Progenitor cell of endocrine pancreas (in vitro differentiated cells): Measurements from ENCODE around the gene TMEM54. TPM values are rescaled to one million over a fixed set of nuclear protein-coding genes. Genes with fewer than 3 reads are reported as not detected.

Experiments used
- DNase-seq: peaks from one replicate; pipeline ENCODE4 v3.0.0; 2021; ENCODE audit warnings: low spot score; ENCODE audit not compliant: unreplicated experiment
- H3K27ac Mint-ChIP-seq: 2 replicates; pipeline ENCODE4 v1.8.0; 2021; ENCODE audit warnings: mild to moderate bottlenecking, moderate library complexity, mixed read lengths
- H3K27me3 Mint-ChIP-seq: 2 replicates; pipeline ENCODE4 v1.8.0; 2021; ENCODE audit warnings: mixed read lengths
- H3K36me3 Mint-ChIP-seq: 2 replicates; pipeline ENCODE4 v1.8.0; 2022; ENCODE audit warnings: mixed read lengths; ENCODE audit not compliant: insufficient read depth
- H3K4me1 Mint-ChIP-seq: 2 replicates; pipeline ENCODE4 v1.8.0; 2021; ENCODE audit warnings: low read depth, mixed read lengths
- H3K4me3 Mint-ChIP-seq: 2 replicates; pipeline ENCODE4 v1.8.0; 2021; ENCODE audit warnings: low read depth, mild to moderate bottlenecking, moderate library complexity, mixed read lengths
- H3K9me3 Mint-ChIP-seq: 2 replicates; pipeline ENCODE4 v1.8.0; 2021; ENCODE audit warnings: low read depth, mixed read lengths
- total RNA-seq: library from RNA; stranded (reverse); gene quantifications from 2 replicates; pipeline ENCODE4 v1.2.1, GENCODE V29; 2021
- TF ChIP-seq, protein P1 (sequence below): fragments of 200-600 bp; sonication (generic); IDR thresholded peaks from one replicate; pipeline ENCODE4 v1.5.0; 2021; ENCODE audit warnings: antibody characterized with exemption, mild to moderate bottlenecking; ENCODE audit not compliant: unreplicated experiment

TMEM54 gene
- total RNA-seq, 1 donor from 2014 or later: 27.0 TPM

DNA sequence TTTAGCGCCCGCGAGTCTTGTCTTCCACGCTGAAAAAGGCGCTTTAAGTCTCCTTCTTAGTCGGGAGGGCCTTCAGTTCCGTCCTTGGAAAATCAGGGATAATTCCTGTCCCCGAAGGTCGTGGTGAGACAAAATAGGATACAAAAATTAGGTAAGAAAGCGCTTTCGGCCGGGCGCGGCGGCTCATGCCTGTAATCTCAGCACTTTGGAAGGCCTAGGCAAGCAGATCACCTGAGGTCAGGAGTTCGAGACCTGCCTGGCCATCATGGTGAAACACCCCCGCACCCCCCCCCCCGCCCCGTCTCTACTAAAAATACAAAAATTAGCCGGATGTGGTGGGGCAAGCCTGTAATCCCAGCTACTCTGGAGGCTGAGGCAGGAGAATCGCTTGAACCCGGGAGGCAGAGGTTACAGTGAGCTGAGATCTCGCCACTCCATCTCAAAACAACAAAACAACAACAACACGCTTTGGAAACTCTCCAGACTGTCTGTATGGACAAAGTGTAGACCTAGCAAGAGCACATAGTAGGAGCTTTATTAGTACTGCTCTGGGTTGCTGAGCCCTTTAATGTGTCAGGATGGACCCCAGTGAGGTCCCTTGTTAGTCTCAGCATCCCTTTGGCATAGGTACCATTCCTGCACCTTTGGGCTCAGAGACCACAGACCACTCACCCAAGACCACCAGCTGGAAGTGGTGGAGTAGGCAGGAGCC lies 790 bp upstream of the TMEM54 start:
- TF ChIP-seq, protein P1, sequence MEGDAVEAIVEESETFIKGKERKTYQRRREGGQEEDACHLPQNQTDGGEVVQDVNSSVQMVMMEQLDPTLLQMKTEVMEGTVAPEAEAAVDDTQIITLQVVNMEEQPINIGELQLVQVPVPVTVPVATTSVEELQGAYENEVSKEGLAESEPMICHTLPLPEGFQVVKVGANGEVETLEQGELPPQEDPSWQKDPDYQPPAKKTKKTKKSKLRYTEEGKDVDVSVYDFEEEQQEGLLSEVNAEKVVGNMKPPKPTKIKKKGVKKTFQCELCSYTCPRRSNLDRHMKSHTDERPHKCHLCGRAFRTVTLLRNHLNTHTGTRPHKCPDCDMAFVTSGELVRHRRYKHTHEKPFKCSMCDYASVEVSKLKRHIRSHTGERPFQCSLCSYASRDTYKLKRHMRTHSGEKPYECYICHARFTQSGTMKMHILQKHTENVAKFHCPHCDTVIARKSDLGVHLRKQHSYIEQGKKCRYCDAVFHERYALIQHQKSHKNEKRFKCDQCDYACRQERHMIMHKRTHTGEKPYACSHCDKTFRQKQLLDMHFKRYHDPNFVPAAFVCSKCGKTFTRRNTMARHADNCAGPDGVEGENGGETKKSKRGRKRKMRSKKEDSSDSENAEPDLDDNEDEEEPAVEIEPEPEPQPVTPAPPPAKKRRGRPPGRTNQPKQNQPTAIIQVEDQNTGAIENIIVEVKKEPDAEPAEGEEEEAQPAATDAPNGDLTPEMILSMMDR: no peak
- H3K27me3 Mint-ChIP-seq: peaks cover 42% of the 10 kb centered on the region
- no peaks in the 10 kb centered on the region for H3K9me3 Mint-ChIP-seq
- peak overlapping the region; percentile 78 for H3K4me3 Mint-ChIP-seq
- H3K4me1 Mint-ChIP-seq: no peaks in the 10 kb centered on the region
- peak overlapping the region; percentile 64 for H3K27ac Mint-ChIP-seq
- no peaks in the 10 kb centered on the region for H3K36me3 Mint-ChIP-seq
- no peak for DNase-seq

GRCh38 chr1:32900371-32900955 lies 726 bp downstream of the TMEM54 start:
- no peaks in the 10 kb centered on the region for H3K4me1 Mint-ChIP-seq
- peaks cover 50% of the 10 kb centered on the region for H3K27me3 Mint-ChIP-seq
- H3K4me3 Mint-ChIP-seq: peak overlapping the region; percentile 71
- H3K36me3 Mint-ChIP-seq: no peaks in the 10 kb centered on the region
- TF ChIP-seq, protein P1: no peak
- H3K9me3 Mint-ChIP-seq: no peaks in the 10 kb centered on the region
- no peak for DNase-seq
- H3K27ac Mint-ChIP-seq: no peak overlapping the region

- H3K36me3 Mint-ChIP-seq: no peaks in the 10 kb centered on the region
- no peaks in the 10 kb centered on the region for H3K4me1 Mint-ChIP-seq
- no peaks in the 10 kb centered on the region for H3K9me3 Mint-ChIP-seq
- H3K27me3 Mint-ChIP-seq: peaks cover 50% of the 10 kb centered on the region
- H3K27ac Mint-ChIP-seq: no peak overlapping the region
- DNase-seq: no peak
- peak overlapping the region; percentile 71 for H3K4me3 Mint-ChIP-seq
- TF ChIP-seq, protein P1: no peak
These were observed 1.4 kb downstream of the TMEM54 start for GRCh38 chr1:32899586-32900296.

DNA sequence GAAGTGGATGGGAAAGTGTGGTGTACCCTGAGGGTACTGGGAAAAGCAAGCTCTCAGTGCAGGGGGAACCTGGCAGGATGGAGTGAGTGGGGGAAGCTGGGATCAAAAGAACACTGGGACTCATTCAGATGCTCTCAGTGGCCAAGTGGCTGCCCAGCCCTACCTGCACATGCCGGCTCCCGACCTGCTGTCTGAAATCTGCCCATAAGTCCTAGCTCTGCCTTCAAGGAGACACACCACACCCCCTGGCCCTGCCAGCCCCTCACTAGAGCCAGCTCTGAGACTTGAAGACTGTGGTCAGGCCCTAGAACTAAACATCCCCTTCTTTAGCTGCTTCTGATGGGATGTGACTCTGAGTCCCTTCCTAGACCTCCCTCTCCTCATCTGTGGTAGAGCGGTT lies 2.2 kb downstream of the TMEM54 start:
- TF ChIP-seq, protein P1: no peak
- Mint-ChIP-seq H3K9me3 (no peaks in the 10 kb centered on the region), H3K27me3 (peaks cover 50% of the 10 kb centered on the region), H3K27ac (no peak overlapping the region), H3K4me3 (no peak overlapping the region), H3K4me1 (no peaks in the 10 kb centered on the region), H3K36me3 (no peaks in the 10 kb centered on the region)
- DNase-seq: no peak

DNA sequence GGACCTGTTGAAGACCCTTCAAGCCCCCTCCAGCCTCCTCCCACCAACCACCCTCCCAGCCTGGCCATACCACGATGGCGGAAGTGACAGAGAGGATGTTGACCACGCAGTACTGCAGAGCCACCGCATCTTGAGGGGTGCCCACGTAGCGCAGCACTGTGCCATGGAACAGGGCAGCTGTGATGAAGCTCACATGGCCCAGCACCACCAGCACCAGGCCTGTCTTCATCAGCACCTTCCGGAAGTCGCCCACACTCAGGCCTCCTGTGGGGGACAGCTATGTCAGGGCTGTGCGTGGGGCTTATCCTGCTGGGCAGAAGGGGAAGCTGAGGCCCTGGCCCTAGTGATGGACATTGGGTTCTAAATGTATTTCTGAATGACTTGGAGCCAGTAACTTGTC lies 3.1 kb downstream of the TMEM54 start:
- H3K4me3 Mint-ChIP-seq: no peak overlapping the region
- peaks cover 54% of the 10 kb centered on the region for H3K27me3 Mint-ChIP-seq
- no peak for DNase-seq
- TF ChIP-seq, protein P1: no peak
- no peaks in the 10 kb centered on the region for H3K9me3 Mint-ChIP-seq
- no peak overlapping the region for H3K27ac Mint-ChIP-seq
- H3K36me3 Mint-ChIP-seq: no peaks in the 10 kb centered on the region
- peaks cover 3% of the 10 kb centered on the region for H3K4me1 Mint-ChIP-seq
